ENCODE measurements around the gene IWS1.

Gene IWS1

GRCh38 chr2:127516041-127516762 is 10.1 kb downstream of the IWS1 start:
- H3K4me3 ChIP-seq (ENCODE audit: low read length) = peak overlapping the region; percentile 10; the same call in 1 of the 2 replicates
- TF ChIP-seq CTCF (conservative IDR thresholded peaks at IDR 0.05; ENCODE audit: low read length) = no peak
- peak; percentile 98 for DNase-seq (ENCODE audit: low read depth)

GRCh38 chr2:127515383-127515915 is 10.8 kb downstream of the IWS1 start:
- peak; percentile 56 for DNase-seq (ENCODE audit: low read depth)
- peak overlapping the region; percentile 10; the same call in 1 of the 2 replicates for H3K4me3 ChIP-seq (ENCODE audit: low read length)
- no peak for TF ChIP-seq CTCF (conservative IDR thresholded peaks at IDR 0.05; ENCODE audit: low read length)

GRCh38 chr2:127514485-127514884 is 11.8 kb downstream of the IWS1 start:
- no peak for DNase-seq (ENCODE audit: low read depth)
- H3K4me3 ChIP-seq (ENCODE audit: low read length) = no peak overlapping the region
- TF ChIP-seq CTCF (conservative IDR thresholded peaks at IDR 0.05; ENCODE audit: low read length) = no peak

- DNase-seq (ENCODE audit: low read depth) = no peak
- H3K4me3 ChIP-seq (ENCODE audit: low read length) = no peak overlapping the region
- no peak for TF ChIP-seq CTCF (conservative IDR thresholded peaks at IDR 0.05; ENCODE audit: low read length)
These were observed 12.2 kb downstream of the IWS1 start for GRCh38 chr2:127514076-127514475.

GRCh38 chr2:127512362-127512761 is 13.9 kb downstream of the IWS1 start:
- DNase-seq (ENCODE audit: low read depth) = no peak
- TF ChIP-seq CTCF (conservative IDR thresholded peaks at IDR 0.05; ENCODE audit: low read length) = no peak
- H3K4me3 ChIP-seq (ENCODE audit: low read length) = no peak overlapping the region

DNA sequence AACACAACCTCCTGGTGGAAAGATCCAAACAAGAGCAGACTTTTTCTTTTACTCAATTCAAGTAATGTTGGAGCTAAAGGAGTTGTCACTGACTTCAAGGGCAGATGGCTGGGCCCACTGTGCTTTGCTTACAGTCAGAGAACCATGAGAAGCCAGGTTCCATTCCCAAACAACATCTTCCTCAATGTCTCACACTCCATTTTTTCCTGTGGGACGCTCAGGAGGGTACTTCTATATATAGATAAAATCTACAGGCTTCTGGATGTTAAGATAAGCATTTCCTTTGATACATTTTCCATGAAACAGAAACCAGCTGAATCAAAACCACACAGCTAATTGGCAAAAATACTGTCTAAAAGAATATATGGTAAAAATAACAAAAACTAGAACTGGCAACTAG is 14.4 kb downstream of the IWS1 start:
- H3K4me3 ChIP-seq (ENCODE audit: low read length) = no peak overlapping the region
- DNase-seq (ENCODE audit: low read depth) = no peak
- no peak for TF ChIP-seq CTCF (conservative IDR thresholded peaks at IDR 0.05; ENCODE audit: low read length)

DNA sequence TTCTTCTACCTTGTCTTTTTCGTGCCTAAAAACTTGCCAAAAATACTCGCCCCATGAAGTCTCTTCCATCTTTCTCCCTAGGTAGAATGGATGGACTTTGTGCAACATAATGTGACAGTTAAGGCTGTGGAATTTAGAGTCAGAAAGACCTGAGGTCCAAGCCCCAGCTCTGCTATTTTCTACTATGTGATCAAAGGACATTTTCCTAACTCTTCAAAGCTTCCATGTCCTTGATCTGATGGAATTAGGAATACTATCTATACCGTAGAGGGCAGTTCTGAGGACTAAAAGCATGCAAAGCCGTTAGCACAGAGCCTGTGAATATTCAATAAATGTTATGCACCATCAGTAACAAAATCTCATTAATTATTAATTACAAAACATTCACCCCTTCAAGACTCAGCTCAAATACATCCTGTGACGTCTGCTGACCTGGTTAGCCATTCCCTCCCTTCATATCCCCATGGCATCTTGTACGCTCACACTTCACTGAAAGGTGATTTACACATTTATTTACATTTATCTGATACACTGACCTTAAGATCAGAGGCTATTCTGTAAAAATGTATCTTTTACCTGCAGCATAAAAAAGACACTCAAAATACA is 15.1 kb downstream of the IWS1 start:
- no peak for DNase-seq (ENCODE audit: low read depth)

More for the DNA sequence above, 15.1 kb downstream of the IWS1 start:
- no peak for TF ChIP-seq CTCF (conservative IDR thresholded peaks at IDR 0.05; ENCODE audit: low read length)
- H3K4me3 ChIP-seq (ENCODE audit: low read length) = no peak overlapping the region

All from AG10803 (cell line).